Fibroblast of villous mesenchyme (primary cell): ENCODE measurements around the gene CTRB2. TPM values are rescaled to one million over a fixed set of nuclear protein-coding genes. Genes with fewer than 3 reads are reported as not detected.
"Not testable (repeated sequence)": the region's sequence is repeated elsewhere in the genome, so short reads cannot be mapped to it uniquely, and the experiment has no call there.

Experiments
- DNase-seq: peaks from one replicate; pipeline ENCODE4 v3.0.0-alpha.2; 2010; ENCODE audit warnings: low read depth
- H3K4me3 ChIP-seq: 2 replicates; pipeline ENCODE4 v1.5.1; 2011; ENCODE audit warnings: low read depth, mild to moderate bottlenecking, low read length
- CTCF ChIP-seq: IDR thresholded peaks from 2 replicates; pipeline ENCODE4 v1.5.1; 2012; ENCODE audit warnings: low read depth, mild to moderate bottlenecking, low read length; ENCODE audit not compliant: insufficient read depth
- total RNA-seq: library from RNA; depleted of rRNA; stranded (reverse); fragments of >200 nt; gene quantifications from 2 replicates; pipeline ENCODE4 v1.2.3, GENCODE V29; 2012

CTRB2 gene
- total RNA-seq, 1 donor, result not detected

GRCh38 chr16:75207831-75208230 is 870 bp upstream of the CTRB2 start:
- no peak for TF ChIP-seq CTCF
- DNase-seq, result no peak

GRCh38 chr16:75205961-75206748 is 806 bp downstream of the CTRB2 start:
- DNase-seq, H3K4me3 ChIP-seq: not testable (repeated sequence)

More at GRCh38 chr16:75207831-75208230, 870 bp upstream of the CTRB2 start:
- H3K4me3 ChIP-seq, result no peak overlapping the region

- not testable (repeated sequence) for DNase-seq, H3K4me3 ChIP-seq
Measured at GRCh38 chr16:75205438-75205837, 1.5 kb downstream of the CTRB2 start.

- H3K4me3 ChIP-seq, DNase-seq: not testable (repeated sequence)
Measured at GRCh38 chr16:75204905-75205304, 2.1 kb downstream of the CTRB2 start.

- no peak for DNase-seq
- H3K4me3 ChIP-seq, result no peak overlapping the region
- no peak for TF ChIP-seq CTCF
Measured at GRCh38 chr16:75204410-75204758, 2.6 kb downstream of the CTRB2 start.

GRCh38 chr16:75203667-75204409 is 3.1 kb downstream of the CTRB2 start:
- TF ChIP-seq CTCF, result no peak
- DNase-seq, result no peak
- no peak overlapping the region for H3K4me3 ChIP-seq

GRCh38 chr16:75203096-75203495 is 3.9 kb downstream of the CTRB2 start:
- DNase-seq, result no peak
- H3K4me3 ChIP-seq, result no peak overlapping the region
- no peak for TF ChIP-seq CTCF

GRCh38 chr16:75202069-75202590 is 4.8 kb downstream of the CTRB2 start:
- DNase-seq, result no peak
- no peak overlapping the region for H3K4me3 ChIP-seq
- TF ChIP-seq CTCF, result no peak
